Trophoblast cell (in vitro differentiated cells and primary cell): ENCODE measurements around the gene NRK.

ENCODE experiments used
- DNase-seq, 2 donors: peaks; one replicate each; pipeline ENCODE4 v3.0.0-alpha.2; 2016
- H2AFZ ChIP-seq: 2 replicates; pipeline ENCODE4 v1.6.1; 2013; ENCODE audit warnings: low read length, moderate library complexity, mild to moderate bottlenecking; ENCODE audit not compliant: insufficient read depth, poor library complexity
- H2AK5ac ChIP-seq: 2 replicates; pipeline ENCODE4 v1.6.1; 2013; ENCODE audit warnings: mild to moderate bottlenecking, low read length
- H2BK120ac ChIP-seq: 2 replicates; pipeline ENCODE4 v1.6.1; 2013; ENCODE audit warnings: low read length, mild to moderate bottlenecking, moderate library complexity; ENCODE audit not compliant: insufficient read depth, poor library complexity
- H2BK12ac ChIP-seq: 2 replicates; pipeline ENCODE4 v1.6.1; 2013; ENCODE audit warnings: mild to moderate bottlenecking, low read length, moderate library complexity
- H2BK5ac ChIP-seq: 2 replicates; pipeline ENCODE4 v1.6.1; 2013; ENCODE audit warnings: low read length, low read depth, moderate library complexity, mild to moderate bottlenecking; ENCODE audit not compliant: poor library complexity
- H3K14ac ChIP-seq: 2 replicates; pipeline ENCODE4 v1.6.1; 2013; ENCODE audit warnings: mild to moderate bottlenecking, low read length
- H3K18ac ChIP-seq: 2 replicates; pipeline ENCODE4 v1.6.1; 2013; ENCODE audit warnings: mild to moderate bottlenecking, low read length
- H3K23ac ChIP-seq: 2 replicates; pipeline ENCODE4 v1.6.1; 2013; ENCODE audit warnings: low read length
- H3K27ac ChIP-seq: 2 replicates; pipeline ENCODE4 v1.5.1; 2013; ENCODE audit warnings: low read depth, mild to moderate bottlenecking, inconsistent platforms, low read length, moderate library complexity
- H3K27me3 ChIP-seq: 2 replicates; pipeline ENCODE4 v1.6.1; 2013; ENCODE audit warnings: inconsistent platforms, mild to moderate bottlenecking, low read length, moderate library complexity; ENCODE audit not compliant: insufficient read depth
- H3K36me3 ChIP-seq, 2 experiments: 1 replicate in 1 of 2; 2 replicates in 1 of 2; pipeline ENCODE4 v1.6.1; 2013; ENCODE audit warnings: low read length in 2 of 2, mild to moderate bottlenecking in 2 of 2, moderate library complexity in 1 of 2; ENCODE audit not compliant: insufficient read depth in 2 of 2, control insufficient read depth in 1 of 2
- H3K4ac ChIP-seq: 2 replicates; pipeline ENCODE4 v1.6.1; 2013; ENCODE audit warnings: low read depth, mild to moderate bottlenecking, low read length, moderate library complexity
- H3K4me1 ChIP-seq, 2 experiments: 1 replicate in 1 of 2; 2 replicates in 1 of 2; pipeline ENCODE4 v1.6.1; 2013; ENCODE audit warnings: low read length in 2 of 2, mild to moderate bottlenecking in 2 of 2, moderate library complexity in 1 of 2; ENCODE audit not compliant: insufficient read depth in 2 of 2, control insufficient read depth in 1 of 2
- H3K4me2 ChIP-seq: 2 replicates; pipeline ENCODE4 v1.6.1; 2013; ENCODE audit warnings: inconsistent platforms, mild to moderate bottlenecking, low read length, moderate library complexity
- H3K4me3 ChIP-seq: 2 replicates; pipeline ENCODE4 v1.5.1; 2013; ENCODE audit warnings: mild to moderate bottlenecking, low read depth, low read length, inconsistent platforms
- H3K79me1 ChIP-seq: one replicate; pipeline ENCODE4 v1.6.1; 2013; ENCODE audit warnings: low read length
- H3K79me2 ChIP-seq: 2 replicates; pipeline ENCODE4 v1.6.1; 2013; ENCODE audit warnings: low read length, mild to moderate bottlenecking; ENCODE audit not compliant: control insufficient read depth, insufficient read depth, poor library complexity
- H3K9ac ChIP-seq: 2 replicates; pipeline ENCODE4 v1.6.1; 2013; ENCODE audit warnings: mild to moderate bottlenecking, low read length
- H3K9me3 ChIP-seq: 2 replicates; pipeline ENCODE4 v1.6.1; 2013; ENCODE audit warnings: low read depth, mild to moderate bottlenecking, control low read depth, inconsistent platforms, low read length; ENCODE audit not compliant: insufficient read depth
- H4K12ac ChIP-seq: 2 replicates; pipeline ENCODE4 v1.6.1; 2013; ENCODE audit warnings: low read depth, mild to moderate bottlenecking, low read length, moderate library complexity
- H4K8ac ChIP-seq: 2 replicates; pipeline ENCODE4 v1.6.1; 2013; ENCODE audit warnings: low read depth, mild to moderate bottlenecking, low read length, moderate library complexity
- H4K91ac ChIP-seq: one replicate; pipeline ENCODE4 v1.6.1; 2013; ENCODE audit warnings: low read depth, mild to moderate bottlenecking, low read length, moderate library complexity
- WGBS: extraction: QIAGEN DNeasy Blood & Tissue Kit; methylation state at CpG from one replicate; pipeline ENCODE4 v1.1.7; 2013; ENCODE audit warnings: missing lambda C conversion rate; ENCODE audit not compliant: insufficient read length, insufficient coverage; ENCODE audit errors: extremely low coverage; 5-methylcytosine and 5-hydroxymethylcytosine counted together

Gene NRK

GRCh38 chrX:105816517-105816916 lies 5.8 kb upstream of the NRK start:
- no peak overlapping the region for H3K23ac ChIP-seq
- H2BK120ac ChIP-seq = no peak overlapping the region
- no peak overlapping the region for H3K27ac ChIP-seq
- no peak overlapping the region for H3K4me2 ChIP-seq
- WGBS = no CpG with 5 or more reads among the region's 2 CpGs
- H3K4ac ChIP-seq = no peak overlapping the region
- no peak overlapping the region for H2BK12ac ChIP-seq
- no peak overlapping the region for H2AFZ ChIP-seq
- no peak overlapping the region for H3K14ac ChIP-seq
- H3K9me3 ChIP-seq = no peaks in the 10 kb centered on the region
- H4K12ac ChIP-seq = no peak overlapping the region
- H3K27me3 ChIP-seq = no peaks in the 10 kb centered on the region
- H3K36me3 ChIP-seq = no peaks in the 10 kb centered on the region
- no peak overlapping the region for H4K91ac ChIP-seq
- DNase-seq = no peak
- H2AK5ac ChIP-seq = no peak overlapping the region
- no peak overlapping the region for H3K18ac ChIP-seq
- no peak overlapping the region for H4K8ac ChIP-seq
- H3K79me2 ChIP-seq = no peaks in the 10 kb centered on the region
- no peak overlapping the region for H3K4me3 ChIP-seq
- H3K4me1 ChIP-seq = peaks cover 2 to 4% of the 10 kb centered on the region in 2 experiments
- no peak overlapping the region for H2BK5ac ChIP-seq
- H3K79me1 ChIP-seq = peaks cover under 1% of the 10 kb centered on the region
- no peak overlapping the region for H3K9ac ChIP-seq

- Histone ChIP-seq H3K79me1 (peaks cover 10% of the 10 kb centered on the region), H4K12ac (no peak overlapping the region), H3K14ac (no peak overlapping the region), H3K23ac (no peak overlapping the region), H3K4me2 (no peak overlapping the region), H3K27ac (peak overlapping the region; percentile 17), H3K9me3 (no peaks in the 10 kb centered on the region), H2BK12ac (peak overlapping the region; percentile 71), H2AFZ (no peak overlapping the region), H4K91ac (no peak overlapping the region), H3K9ac (no peak overlapping the region), H3K79me2 (no peaks in the 10 kb centered on the region), H3K27me3 (no peaks in the 10 kb centered on the region), H2BK120ac (no peak overlapping the region), H4K8ac (no peak overlapping the region), H3K36me3 (no peaks in the 10 kb centered on the region), H3K18ac (no peak overlapping the region), H3K4me3 (no peak overlapping the region), H3K4me1 (peaks cover 2 to 4% of the 10 kb centered on the region in 2 experiments), H2BK5ac (peak overlapping the region; percentile 13), H3K4ac (no peak overlapping the region), H2AK5ac (no peak overlapping the region)
- DNase-seq = no peak
- WGBS = no CpG with 5 or more reads among the region's 7 CpGs
These were observed 2.1 kb upstream of the NRK start for GRCh38 chrX:105820247-105820646.

- H3K4me1 ChIP-seq = peaks cover 2 to 4% of the 10 kb centered on the region in 2 experiments
- H3K9ac ChIP-seq = no peak overlapping the region
- H3K9me3 ChIP-seq = no peaks in the 10 kb centered on the region
- no peak overlapping the region for H4K91ac ChIP-seq
- H3K4ac ChIP-seq = no peak overlapping the region
- peaks cover 10% of the 10 kb centered on the region for H3K79me1 ChIP-seq
- no peak overlapping the region for H3K23ac ChIP-seq
- peak overlapping the region; percentile 82 for H3K4me3 ChIP-seq
- no peak overlapping the region for H3K14ac ChIP-seq
- no peak overlapping the region for H2BK12ac ChIP-seq
- peak; percentile 92 to 95 for DNase-seq
- WGBS = no CpG with 5 or more reads among the region's 28 CpGs
- H2BK5ac ChIP-seq = peak overlapping the region; percentile 63
- no peaks in the 10 kb centered on the region for H3K36me3 ChIP-seq
- peak overlapping the region; percentile 82 for H3K27ac ChIP-seq
- H3K18ac ChIP-seq = no peak overlapping the region
- no peaks in the 10 kb centered on the region for H3K27me3 ChIP-seq
- peak overlapping the region; percentile 86 for H3K4me2 ChIP-seq
- no peak overlapping the region for H4K8ac ChIP-seq
- H4K12ac ChIP-seq = no peak overlapping the region
- H2AK5ac ChIP-seq = no peak overlapping the region
- H2BK120ac ChIP-seq = no peak overlapping the region
- peak overlapping the region; percentile 41 for H2AFZ ChIP-seq
- peaks cover 1% of the 10 kb centered on the region for H3K79me2 ChIP-seq
These were observed 743 bp upstream of the NRK start for GRCh38 chrX:105821471-105822121.

GRCh38 chrX:105823092-105823455 lies 735 bp downstream of the NRK start:
- H4K8ac ChIP-seq = no peak overlapping the region
- peaks cover 10% of the 10 kb centered on the region for H3K79me1 ChIP-seq
- H3K36me3 ChIP-seq = no peaks in the 10 kb centered on the region
- H2AFZ ChIP-seq = peak overlapping the region; percentile 83
- no peak overlapping the region for H4K12ac ChIP-seq
- no peak overlapping the region for H3K23ac ChIP-seq
- no peak overlapping the region for H3K14ac ChIP-seq
- H3K4me2 ChIP-seq = peak overlapping the region; percentile 86
- H3K4me3 ChIP-seq = peak overlapping the region; percentile 82
- H3K18ac ChIP-seq = no peak overlapping the region
- peaks cover 2 to 4% of the 10 kb centered on the region in 2 experiments for H3K4me1 ChIP-seq
- no peak overlapping the region for H2BK120ac ChIP-seq
- H3K79me2 ChIP-seq = peaks cover 1% of the 10 kb centered on the region
- no peaks in the 10 kb centered on the region for H3K9me3 ChIP-seq
- peak in 1 of 2 donors; percentile 23 for DNase-seq
- no peak overlapping the region for H2AK5ac ChIP-seq
- no peak overlapping the region for H4K91ac ChIP-seq
- H3K27me3 ChIP-seq = no peaks in the 10 kb centered on the region
- H2BK5ac ChIP-seq = no peak overlapping the region
- WGBS = no CpG with 5 or more reads among the region's 17 CpGs
- no peak overlapping the region for H2BK12ac ChIP-seq
- H3K9ac ChIP-seq = peak overlapping the region; percentile 69
- no peak overlapping the region for H3K4ac ChIP-seq
- H3K27ac ChIP-seq = peak overlapping the region; percentile 92
